ENCODE measurements around the gene WDR48.

DNA sequence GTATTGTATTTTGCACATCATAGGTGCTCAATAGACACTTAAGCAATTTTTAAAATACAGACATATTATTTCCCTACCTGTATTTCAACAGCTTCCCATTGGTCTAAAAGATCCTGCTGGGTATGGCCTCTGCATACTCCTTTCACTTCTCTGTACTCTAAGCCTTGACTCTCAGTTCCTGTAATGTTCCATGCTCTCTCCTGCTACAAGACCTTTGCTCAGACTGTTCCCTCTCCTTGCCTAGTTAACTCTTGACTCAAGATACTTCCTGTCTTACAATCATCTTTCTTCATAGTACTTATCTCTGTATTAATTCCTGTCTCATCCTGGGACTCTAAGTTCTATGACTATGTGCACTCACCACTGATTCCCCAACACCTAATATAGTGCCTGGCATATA lies 1.8 kb upstream of the WDR48 start:
- TF ChIP-seq POLR2AphosphoS5 (IDR thresholded peaks at IDR 0.05; ENCODE audit: low read depth): no peak
- TF ChIP-seq, protein P1, sequence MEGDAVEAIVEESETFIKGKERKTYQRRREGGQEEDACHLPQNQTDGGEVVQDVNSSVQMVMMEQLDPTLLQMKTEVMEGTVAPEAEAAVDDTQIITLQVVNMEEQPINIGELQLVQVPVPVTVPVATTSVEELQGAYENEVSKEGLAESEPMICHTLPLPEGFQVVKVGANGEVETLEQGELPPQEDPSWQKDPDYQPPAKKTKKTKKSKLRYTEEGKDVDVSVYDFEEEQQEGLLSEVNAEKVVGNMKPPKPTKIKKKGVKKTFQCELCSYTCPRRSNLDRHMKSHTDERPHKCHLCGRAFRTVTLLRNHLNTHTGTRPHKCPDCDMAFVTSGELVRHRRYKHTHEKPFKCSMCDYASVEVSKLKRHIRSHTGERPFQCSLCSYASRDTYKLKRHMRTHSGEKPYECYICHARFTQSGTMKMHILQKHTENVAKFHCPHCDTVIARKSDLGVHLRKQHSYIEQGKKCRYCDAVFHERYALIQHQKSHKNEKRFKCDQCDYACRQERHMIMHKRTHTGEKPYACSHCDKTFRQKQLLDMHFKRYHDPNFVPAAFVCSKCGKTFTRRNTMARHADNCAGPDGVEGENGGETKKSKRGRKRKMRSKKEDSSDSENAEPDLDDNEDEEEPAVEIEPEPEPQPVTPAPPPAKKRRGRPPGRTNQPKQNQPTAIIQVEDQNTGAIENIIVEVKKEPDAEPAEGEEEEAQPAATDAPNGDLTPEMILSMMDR (conservative IDR thresholded peaks at IDR 0.05; ENCODE audit: low read depth in 2 of 2): no peak
- no peak for TF ChIP-seq EZH2phosphoT487 (IDR thresholded peaks at IDR 0.05; ENCODE audit: unreplicated experiment)
- TF ChIP-seq, protein P2, sequence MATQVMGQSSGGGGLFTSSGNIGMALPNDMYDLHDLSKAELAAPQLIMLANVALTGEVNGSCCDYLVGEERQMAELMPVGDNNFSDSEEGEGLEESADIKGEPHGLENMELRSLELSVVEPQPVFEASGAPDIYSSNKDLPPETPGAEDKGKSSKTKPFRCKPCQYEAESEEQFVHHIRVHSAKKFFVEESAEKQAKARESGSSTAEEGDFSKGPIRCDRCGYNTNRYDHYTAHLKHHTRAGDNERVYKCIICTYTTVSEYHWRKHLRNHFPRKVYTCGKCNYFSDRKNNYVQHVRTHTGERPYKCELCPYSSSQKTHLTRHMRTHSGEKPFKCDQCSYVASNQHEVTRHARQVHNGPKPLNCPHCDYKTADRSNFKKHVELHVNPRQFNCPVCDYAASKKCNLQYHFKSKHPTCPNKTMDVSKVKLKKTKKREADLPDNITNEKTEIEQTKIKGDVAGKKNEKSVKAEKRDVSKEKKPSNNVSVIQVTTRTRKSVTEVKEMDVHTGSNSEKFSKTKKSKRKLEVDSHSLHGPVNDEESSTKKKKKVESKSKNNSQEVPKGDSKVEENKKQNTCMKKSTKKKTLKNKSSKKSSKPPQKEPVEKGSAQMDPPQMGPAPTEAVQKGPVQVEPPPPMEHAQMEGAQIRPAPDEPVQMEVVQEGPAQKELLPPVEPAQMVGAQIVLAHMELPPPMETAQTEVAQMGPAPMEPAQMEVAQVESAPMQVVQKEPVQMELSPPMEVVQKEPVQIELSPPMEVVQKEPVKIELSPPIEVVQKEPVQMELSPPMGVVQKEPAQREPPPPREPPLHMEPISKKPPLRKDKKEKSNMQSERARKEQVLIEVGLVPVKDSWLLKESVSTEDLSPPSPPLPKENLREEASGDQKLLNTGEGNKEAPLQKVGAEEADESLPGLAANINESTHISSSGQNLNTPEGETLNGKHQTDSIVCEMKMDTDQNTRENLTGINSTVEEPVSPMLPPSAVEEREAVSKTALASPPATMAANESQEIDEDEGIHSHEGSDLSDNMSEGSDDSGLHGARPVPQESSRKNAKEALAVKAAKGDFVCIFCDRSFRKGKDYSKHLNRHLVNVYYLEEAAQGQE (IDR thresholded peaks at IDR 0.05; ENCODE audit: unreplicated experiment): no peak

Data from GM23338 (cell line).